CD8-positive, alpha-beta memory T cell (primary cell): Measurements from ENCODE around the gene CHGA. TPM values are rescaled to one million over a fixed set of nuclear protein-coding genes. Genes with fewer than 3 reads are reported as not detected.

Experiments used
- CTCF ChIA-PET: fragments of 350-600 bp; sonication (Branson Sonifier 250); formaldehyde crosslinking; loops from one replicate; lab custom pipeline; 2021; ENCODE audit warnings: antibody characterized with exemption; lab: Charles Lee
- POLR2A ChIA-PET: fragments of 350-600 bp; sonication (Branson Sonifier 250); formaldehyde crosslinking; loops from one replicate; lab custom pipeline; 2021; ENCODE audit warnings: antibody characterized with exemption; lab: Charles Lee
- DNase-seq, 5 donors: peaks; one replicate each; pipeline versions ENCODE4 v3.0.0 to v3.0.0-alpha.2; 2020 to 2022; ENCODE audit warnings: mixed read lengths in 1 of 5
- H3K27ac ChIP-seq: one replicate; pipeline ENCODE4 v1.7.0; 2013; ENCODE audit warnings: low read depth, mild to moderate bottlenecking, low read length, moderate library complexity
- H3K27me3 ChIP-seq: 2 replicates; pipeline ENCODE4 v1.7.0; 2013; ENCODE audit warnings: low read length, mild to moderate bottlenecking; ENCODE audit not compliant: insufficient read depth, poor library complexity, severe bottlenecking
- H3K36me3 ChIP-seq: 2 replicates; pipeline ENCODE4 v1.7.0; 2013; ENCODE audit warnings: mild to moderate bottlenecking, low read length, moderate library complexity; ENCODE audit not compliant: insufficient read depth
- H3K4me1 ChIP-seq: 2 replicates; pipeline ENCODE4 v1.7.0; 2013; ENCODE audit warnings: mild to moderate bottlenecking, low read length, moderate library complexity; ENCODE audit not compliant: insufficient read depth
- H3K4me3 ChIP-seq: 2 replicates; pipeline ENCODE4 v1.7.0; 2013; ENCODE audit warnings: mild to moderate bottlenecking, low read length
- H3K9me3 ChIP-seq: 2 replicates; pipeline ENCODE4 v1.7.0; 2013; ENCODE audit warnings: mild to moderate bottlenecking, low read length
- H3K27ac Mint-ChIP-seq, 8 donors: one replicate each; pipeline ENCODE4 v1.8.0; 2020 to 2021; ENCODE audit warnings: mixed read lengths in 8 of 8, mild to moderate bottlenecking in 6 of 8, inconsistent platforms in 3 of 8, moderate library complexity in 3 of 8
- H3K27me3 Mint-ChIP-seq, 2 donors: one replicate each; pipeline ENCODE4 v1.8.0; 2020 to 2021; ENCODE audit warnings: mixed read lengths in 2 of 2, mild to moderate bottlenecking in 1 of 2, moderate library complexity in 1 of 2
- H3K36me3 Mint-ChIP-seq, 3 donors: one replicate each; pipeline ENCODE4 v1.8.0; 2020 to 2021; ENCODE audit warnings: mixed read lengths in 3 of 3, inconsistent platforms in 1 of 3, mild to moderate bottlenecking in 1 of 3
- H3K4me1 Mint-ChIP-seq, 3 donors: one replicate each; pipeline ENCODE4 v1.8.0; 2020 to 2021; ENCODE audit warnings: mixed read lengths in 3 of 3, inconsistent platforms in 1 of 3, mild to moderate bottlenecking in 1 of 3
- H3K4me3 Mint-ChIP-seq, 7 donors: one replicate each; pipeline ENCODE4 v1.8.0; 2020 to 2021; ENCODE audit warnings: mixed read lengths in 7 of 7, mild to moderate bottlenecking in 6 of 7, moderate library complexity in 4 of 7, inconsistent platforms in 2 of 7
- H3K9me3 Mint-ChIP-seq, 5 donors: one replicate each; pipeline ENCODE4 v1.8.0; 2020 to 2022; ENCODE audit warnings: mixed read lengths in 5 of 5, mild to moderate bottlenecking in 3 of 5, moderate library complexity in 2 of 5, inconsistent platforms in 1 of 5
- polyA plus RNA-seq: library from polyadenylated mRNA; unstranded; fragments of 300-500 nt; fragmentation: Illumina TruSeq; gene quantifications from one replicate; pipeline ENCODE4 v1.2.3, GENCODE V29; 2021
- total RNA-seq, 2 experiments: library from RNA; stranded (reverse); gene quantifications; one replicate each; pipeline ENCODE4 v1.2.3, GENCODE V29; 2021

CHGA gene
- total and polyA plus RNA-seq, 3 experiments from 2014 or later, result not detected

DNA sequence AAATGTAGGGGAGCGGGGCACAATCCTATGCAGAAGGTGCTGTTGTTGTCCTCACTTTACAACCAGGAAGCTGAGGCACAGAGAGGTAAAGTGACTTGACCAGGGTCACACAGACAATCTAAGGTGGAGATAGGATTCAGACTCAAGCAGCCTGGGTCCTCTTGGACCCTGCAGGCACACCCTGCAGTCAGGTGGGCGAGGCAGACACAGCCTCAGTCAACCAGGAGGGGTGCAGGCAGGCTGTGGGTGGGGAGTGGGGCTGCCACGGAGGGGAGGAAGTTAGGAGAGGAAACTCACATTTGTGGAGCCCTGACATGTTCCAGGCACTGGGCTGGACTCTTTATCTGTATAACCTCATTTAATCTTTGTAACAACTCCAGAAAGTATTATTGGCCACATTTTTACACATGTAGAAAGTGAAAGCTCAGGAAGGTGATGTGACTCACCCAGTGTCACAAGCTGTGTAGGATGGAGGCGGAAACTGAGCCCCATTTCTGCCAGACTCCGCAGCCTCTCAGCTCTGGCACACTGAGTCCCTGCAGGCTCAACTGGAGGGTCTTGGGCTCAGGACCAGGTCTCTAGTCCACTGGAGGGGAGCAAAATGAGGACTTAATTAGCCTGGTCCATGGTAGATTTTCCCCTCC lies 24.9 kb upstream of the CHGA start:
- Histone ChIP-seq H3K27me3 (no peaks in the 10 kb centered on the region), H3K4me3 (no peak overlapping the region), H3K9me3 (no peaks in the 10 kb centered on the region), H3K36me3 (no peaks in the 10 kb centered on the region), H3K27ac (no peak overlapping the region), H3K4me1 (peaks cover 28% of the 10 kb centered on the region)
- Mint-ChIP-seq H3K27me3 (peaks cover 25 to 38% of the 10 kb centered on the region in 2 donors), H3K4me1 (peaks cover 15 to 25% (median 19%) of the 10 kb centered on the region in 3 donors), H3K9me3 (peaks cover 2 to 11% (median 8%) of the 10 kb centered on the region in 5 donors), H3K27ac (peak overlapping the region in 3 of 8 donors; percentile 29 to 82 (median 47)), H3K4me3 (peak overlapping the region in 5 of 7 donors; percentile 15 to 77 (median 41)), H3K36me3 (peaks cover 0 to 8% (median 0%) of the 10 kb centered on the region in 3 donors)
- POLR2A ChIA-PET, result interaction anchor here (0.7 kb wide), 1 partner anchor 250 kb away, joined by 3 read pairs; no protein-coding TSS in a partner anchor
- no peak for DNase-seq
- CTCF ChIA-PET, result interaction anchor here (0.7 kb wide), 1 partner anchor 78 kb away, joined by 3 read pairs; no protein-coding TSS in a partner anchor

DNA sequence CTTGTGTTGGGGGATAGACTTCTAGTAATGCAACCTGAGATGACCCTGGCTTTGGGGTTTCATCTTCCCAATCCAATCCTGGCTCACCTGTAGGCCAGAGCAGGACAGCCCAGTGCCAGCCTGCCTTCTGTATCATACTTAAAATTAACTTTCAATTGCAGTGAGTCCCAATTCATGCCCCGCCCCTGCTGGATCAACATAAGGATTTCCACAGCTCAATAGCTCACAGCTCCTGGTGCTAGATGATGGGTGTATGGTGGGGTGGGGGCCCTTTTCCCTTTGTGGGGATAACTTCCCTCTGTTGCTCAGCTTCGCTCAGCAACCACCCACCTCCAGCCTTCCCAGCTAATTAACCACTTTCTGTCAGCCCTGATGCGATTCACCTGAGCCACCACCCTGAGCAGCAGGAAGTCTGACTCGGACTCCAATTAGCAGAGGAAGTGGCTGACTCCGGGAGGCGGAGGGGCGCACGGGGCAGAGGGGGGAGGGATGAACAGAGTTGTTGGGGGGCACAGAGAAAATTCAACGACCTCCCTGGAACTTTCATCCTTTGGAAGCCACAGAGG lies 24.3 kb upstream of the CHGA start:
- no peak overlapping the region for H3K4me3 ChIP-seq
- no peak for DNase-seq
- H3K4me3 Mint-ChIP-seq, result peak overlapping the region in 4 of 7 donors; percentile 15 to 77 (median 28)

GRCh38 chr14:92900660-92901059 lies 22.3 kb upstream of the CHGA start:
- Histone ChIP-seq H3K9me3 (no peaks in the 10 kb centered on the region), H3K4me1 (peaks cover 37% of the 10 kb centered on the region), H3K27ac (no peak overlapping the region), H3K36me3 (no peaks in the 10 kb centered on the region), H3K4me3 (no peak overlapping the region), H3K27me3 (no peaks in the 10 kb centered on the region)
- ChIA-PET POLR2A (no interaction called here), CTCF (no interaction called here)
- Mint-ChIP-seq H3K27me3 (peaks cover 34 to 35% of the 10 kb centered on the region in 2 donors), H3K4me3 (no peak overlapping the region), H3K9me3 (peaks cover 0 to 2% (median 0%) of the 10 kb centered on the region in 5 donors), H3K27ac (no peak overlapping the region), H3K36me3 (peaks cover 0 to 4% (median 0%) of the 10 kb centered on the region in 3 donors), H3K4me1 (peaks cover 21 to 43% (median 26%) of the 10 kb centered on the region in 3 donors)
- DNase-seq, result no peak

More for the DNA sequence above, 24.3 kb upstream of the CHGA start:
- H3K36me3 Mint-ChIP-seq, result peaks cover 0 to 5% (median 0%) of the 10 kb centered on the region in 3 donors
- no peak overlapping the region for H3K27ac ChIP-seq
- H3K27ac Mint-ChIP-seq, result peak overlapping the region in 3 of 8 donors; percentile 12 to 82 (median 47)
- no peaks in the 10 kb centered on the region for H3K9me3 ChIP-seq
- peaks cover 19 to 31% (median 26%) of the 10 kb centered on the region in 3 donors for H3K4me1 Mint-ChIP-seq
- peaks cover 30 to 41% of the 10 kb centered on the region in 2 donors for H3K27me3 Mint-ChIP-seq
- peaks cover 2 to 5% (median 3%) of the 10 kb centered on the region in 5 donors for H3K9me3 Mint-ChIP-seq
- H3K4me1 ChIP-seq, result peaks cover 34% of the 10 kb centered on the region
- H3K27me3 ChIP-seq, result no peaks in the 10 kb centered on the region
- no peaks in the 10 kb centered on the region for H3K36me3 ChIP-seq
- ChIA-PET CTCF (interaction anchor here (0.7 kb wide), 1 partner anchor 79 kb away, joined by 3 read pairs; no protein-coding TSS in a partner anchor), POLR2A (interaction anchor here (0.7 kb wide), 1 partner anchor 250 kb away, joined by 3 read pairs; no protein-coding TSS in a partner anchor)

- Mint-ChIP-seq H3K27me3 (peaks cover 30% of the 10 kb centered on the region in 2 donors), H3K27ac (no peak overlapping the region), H3K36me3 (peaks cover 0 to 4% (median 0%) of the 10 kb centered on the region in 3 donors), H3K4me1 (peaks cover 21 to 43% (median 26%) of the 10 kb centered on the region in 3 donors), H3K9me3 (peaks cover 0 to 2% (median 0%) of the 10 kb centered on the region in 5 donors), H3K4me3 (no peak overlapping the region)
- Histone ChIP-seq H3K27ac (no peak overlapping the region), H3K27me3 (no peaks in the 10 kb centered on the region), H3K36me3 (no peaks in the 10 kb centered on the region), H3K4me3 (no peak overlapping the region), H3K4me1 (peaks cover 37% of the 10 kb centered on the region), H3K9me3 (no peaks in the 10 kb centered on the region)
- ChIA-PET POLR2A (no interaction called here), CTCF (interaction anchor here (1.2 kb wide), 1 partner anchor 70 kb away, joined by 3 read pairs; no protein-coding TSS in a partner anchor)
- no peak for DNase-seq
These were observed 20.8 kb upstream of the CHGA start for GRCh38 chr14:92902191-92902590.

DNA sequence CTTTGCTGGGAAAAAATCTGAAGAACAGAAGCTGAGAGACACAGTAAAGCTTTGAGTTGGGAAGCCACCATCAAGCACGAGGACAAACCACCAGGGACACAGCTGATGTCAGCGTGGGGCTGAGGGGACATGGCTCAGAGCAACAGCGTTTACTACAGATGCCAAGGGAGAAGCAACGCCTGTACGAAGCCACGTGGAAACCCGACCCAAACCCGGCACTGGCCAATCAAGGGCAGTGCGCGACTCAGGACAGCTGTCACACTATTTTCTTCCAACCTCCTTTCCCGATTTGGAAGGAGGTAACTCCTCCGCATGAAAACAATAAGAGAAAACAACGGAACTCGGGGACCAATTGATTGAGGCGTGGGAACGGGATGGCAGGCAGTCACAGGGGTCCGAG lies 20.2 kb upstream of the CHGA start:
- no peak overlapping the region for H3K27ac Mint-ChIP-seq
- H3K4me1 Mint-ChIP-seq, result peaks cover 21 to 42% (median 25%) of the 10 kb centered on the region in 3 donors
- Histone ChIP-seq H3K9me3 (no peaks in the 10 kb centered on the region), H3K4me3 (no peak overlapping the region), H3K4me1 (peaks cover 36% of the 10 kb centered on the region), H3K36me3 (no peaks in the 10 kb centered on the region), H3K27ac (no peak overlapping the region), H3K27me3 (no peaks in the 10 kb centered on the region)
- ChIA-PET CTCF (interaction anchor here (1.2 kb wide), 1 partner anchor 71 kb away, joined by 3 read pairs; no protein-coding TSS in a partner anchor), POLR2A (no interaction called here)
- H3K9me3 Mint-ChIP-seq, result peaks cover 0 to 2% (median 0%) of the 10 kb centered on the region in 5 donors
- H3K36me3 Mint-ChIP-seq, result peaks cover 0 to 4% (median 0%) of the 10 kb centered on the region in 3 donors
- H3K27me3 Mint-ChIP-seq, result peaks cover 25 to 32% of the 10 kb centered on the region in 2 donors
- H3K4me3 Mint-ChIP-seq, result peak overlapping the region in 1 of 7 donors; percentile 32
- no peak for DNase-seq

GRCh38 chr14:92903359-92903758 lies 19.6 kb upstream of the CHGA start:
- ChIA-PET CTCF (interaction anchor here (1.2 kb wide), 1 partner anchor 72 kb away, joined by 3 read pairs; no protein-coding TSS in a partner anchor), POLR2A (no interaction called here)
- Histone ChIP-seq H3K9me3 (no peaks in the 10 kb centered on the region), H3K4me1 (peaks cover 31% of the 10 kb centered on the region), H3K36me3 (no peaks in the 10 kb centered on the region), H3K4me3 (no peak overlapping the region), H3K27ac (no peak overlapping the region), H3K27me3 (no peaks in the 10 kb centered on the region)
- no peak overlapping the region for H3K4me3 Mint-ChIP-seq
- DNase-seq, result no peak
- H3K27ac Mint-ChIP-seq, result peak overlapping the region in 1 of 8 donors; percentile 34
- peaks cover 23 to 29% of the 10 kb centered on the region in 2 donors for H3K27me3 Mint-ChIP-seq
- H3K9me3 Mint-ChIP-seq, result peaks cover 0 to 2% (median 0%) of the 10 kb centered on the region in 5 donors
- peaks cover 0 to 4% (median 0%) of the 10 kb centered on the region in 3 donors for H3K36me3 Mint-ChIP-seq
- peaks cover 15 to 36% (median 19%) of the 10 kb centered on the region in 3 donors for H3K4me1 Mint-ChIP-seq

DNA sequence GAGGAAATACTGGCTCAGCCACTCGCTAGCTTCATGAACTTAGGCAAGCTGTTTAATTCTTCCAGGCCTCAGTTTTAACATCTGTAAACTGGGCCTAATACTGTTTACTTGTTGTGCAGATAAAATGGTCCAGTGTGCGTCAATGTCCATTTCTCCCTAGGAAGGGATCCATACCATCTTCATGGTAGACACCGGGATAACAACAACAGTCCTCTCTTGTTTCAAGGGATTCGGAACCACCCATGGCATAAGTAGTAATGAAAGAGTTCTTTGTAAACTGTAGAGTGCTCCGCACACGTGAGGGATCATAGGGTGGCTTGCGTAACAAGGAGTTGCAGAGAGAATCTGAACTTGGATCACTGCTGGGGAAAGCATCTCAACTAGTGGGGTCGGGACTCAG lies 17.3 kb upstream of the CHGA start:
- H3K9me3 ChIP-seq, result no peaks in the 10 kb centered on the region
- Mint-ChIP-seq H3K9me3 (peaks cover 0 to 2% (median 0%) of the 10 kb centered on the region in 5 donors), H3K27ac (no peak overlapping the region), H3K36me3 (no peaks in the 10 kb centered on the region), H3K4me3 (no peak overlapping the region), H3K4me1 (peaks cover 11 to 27% (median 14%) of the 10 kb centered on the region in 3 donors), H3K27me3 (peaks cover 25 to 28% of the 10 kb centered on the region in 2 donors)
- POLR2A ChIA-PET, result no interaction called here
- H3K27ac ChIP-seq, result no peak overlapping the region
- no peak overlapping the region for H3K4me3 ChIP-seq
- H3K4me1 ChIP-seq, result peaks cover 18% of the 10 kb centered on the region
- H3K36me3 ChIP-seq, result no peaks in the 10 kb centered on the region
- CTCF ChIA-PET, result no interaction called here
- no peak for DNase-seq
- H3K27me3 ChIP-seq, result no peaks in the 10 kb centered on the region
